Measurements from ENCODE around the gene GSG1L.
A peak's percentile ranks its signal among the peaks of the same experiment; 100 is the strongest.
"Not testable (repeated sequence)": the region's sequence is repeated elsewhere in the genome, so short reads cannot be mapped to it uniquely, and the experiment has no call there.

The GSG1L gene

DNA sequence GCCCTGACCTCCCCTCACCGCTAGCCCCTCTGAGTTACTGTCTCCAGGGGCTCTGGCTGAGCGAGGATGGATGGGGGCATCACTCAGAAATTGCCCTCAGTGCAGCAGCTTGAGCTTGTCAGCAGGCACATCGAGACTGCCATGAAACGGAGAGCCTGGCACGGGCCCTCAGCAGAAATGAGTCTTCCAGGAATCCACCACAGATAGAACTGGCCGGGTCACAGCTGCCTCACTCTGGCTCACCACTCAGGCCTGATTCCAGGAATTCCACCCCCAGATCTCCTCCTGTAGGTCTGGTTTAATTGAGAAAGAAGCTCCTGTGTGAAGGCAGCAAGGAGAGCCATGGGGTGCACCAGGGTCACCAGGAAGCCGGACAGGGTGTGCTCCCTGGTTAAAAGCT lies 85.5 kb downstream of the GSG1L start:
- DNase-seq: no peak

DNA sequence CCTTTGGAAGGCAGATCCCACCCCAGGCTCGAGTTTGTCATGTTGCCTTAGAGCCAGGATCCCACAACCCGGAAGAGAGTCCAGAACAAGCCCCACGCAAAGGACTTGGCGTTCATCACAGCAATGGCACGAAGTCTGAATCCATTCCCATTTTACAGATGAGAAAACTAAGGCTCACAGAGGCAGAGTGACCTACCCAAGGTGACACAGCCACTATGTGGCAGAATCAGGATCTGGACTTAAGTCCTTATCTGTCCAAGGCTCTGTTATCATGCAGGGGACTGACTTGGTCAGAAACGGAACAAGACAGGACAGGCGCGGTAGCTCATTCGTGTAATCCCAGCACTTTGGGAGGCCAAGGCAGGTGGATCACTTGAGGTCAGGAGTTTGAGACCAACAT lies 86.5 kb downstream of the GSG1L start:
- no peak for DNase-seq

DNA sequence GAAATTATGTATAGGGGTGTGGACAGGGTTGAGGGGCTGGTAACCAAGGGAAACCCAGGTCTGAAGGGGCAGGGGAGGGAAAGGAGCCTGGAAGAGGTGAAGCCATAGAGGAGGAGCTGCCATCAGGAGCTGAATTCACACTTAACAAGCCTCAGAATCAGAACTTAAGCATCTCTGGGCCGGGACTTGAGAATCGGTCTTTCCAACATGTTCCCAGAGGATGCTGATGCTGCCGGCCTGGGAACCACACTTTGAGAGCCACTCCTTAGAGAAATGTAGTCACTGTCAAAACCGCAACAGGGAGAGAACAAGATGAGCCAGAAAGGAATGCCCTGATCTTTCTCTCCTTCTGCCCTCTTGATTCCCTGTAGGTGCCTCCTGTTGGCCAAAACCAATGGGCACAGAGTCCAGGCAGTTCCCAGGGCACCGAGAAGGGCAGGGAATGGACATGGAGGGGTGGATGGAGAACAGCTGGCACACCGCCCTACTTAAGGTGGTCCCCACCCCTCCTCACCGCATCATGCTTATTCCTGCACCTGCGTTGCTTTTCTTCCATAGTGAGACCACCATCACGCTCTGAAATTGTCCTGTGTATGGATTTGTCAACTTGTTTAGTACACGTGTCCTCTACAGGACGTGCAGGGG lies 88.5 kb downstream of the GSG1L start:
- no peak for DNase-seq

DNA sequence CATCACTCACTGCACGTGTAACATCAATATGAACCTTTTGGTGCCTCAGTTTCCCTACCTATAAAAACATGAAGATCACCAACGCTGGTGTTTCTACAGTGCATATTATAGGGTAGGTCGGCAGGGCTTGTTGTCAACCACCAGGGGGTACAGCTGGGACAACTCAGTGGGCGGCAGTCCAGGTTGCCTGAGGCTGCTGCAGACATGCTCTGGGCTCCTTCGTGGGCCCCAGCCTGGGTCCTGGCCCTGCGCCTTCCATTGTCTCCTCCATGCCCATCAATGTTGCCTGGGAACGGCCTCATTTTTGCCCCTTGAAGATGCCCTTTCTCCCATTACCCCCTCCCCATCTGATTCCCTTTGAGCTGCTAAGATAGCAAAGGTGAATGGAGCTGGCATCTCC lies 89.8 kb downstream of the GSG1L start:
- DNase-seq: no peak

DNA sequence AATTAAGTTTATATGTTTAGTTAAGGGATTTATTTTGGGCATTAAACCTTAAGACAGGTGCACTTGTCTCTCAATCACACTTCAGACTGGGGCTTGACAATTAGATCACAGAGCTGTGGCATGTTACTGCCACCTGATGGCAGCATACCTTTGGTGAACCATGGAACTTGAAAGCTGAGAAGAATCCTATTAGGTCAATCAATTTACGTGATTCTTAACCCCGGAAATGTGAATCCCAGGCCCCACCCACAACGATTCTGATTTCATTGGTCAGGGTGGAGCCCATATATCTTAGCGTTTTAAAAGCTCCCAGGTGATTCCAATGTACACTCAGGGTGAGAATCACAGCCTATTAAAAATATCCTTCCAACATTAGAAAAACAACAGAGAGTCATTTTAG lies 91.0 kb downstream of the GSG1L start:
- peak; percentile 54 for DNase-seq

DNA sequence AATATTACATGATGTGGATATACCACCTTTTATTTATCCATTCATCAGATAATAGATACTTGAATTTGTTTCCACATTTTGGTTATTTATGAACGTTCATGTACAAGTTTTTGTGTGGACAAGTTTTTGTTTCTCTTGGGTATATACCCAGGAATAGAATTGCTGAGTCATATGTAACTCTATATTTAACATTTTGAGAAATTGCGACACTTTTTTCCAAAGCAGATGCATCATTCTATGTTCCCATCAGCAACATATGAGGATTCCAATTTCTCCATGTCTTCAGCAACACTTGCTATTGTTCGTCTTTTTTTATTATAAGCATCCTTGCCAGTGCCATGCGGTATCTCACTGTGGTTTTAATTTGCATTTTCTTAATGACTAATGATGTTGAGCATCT lies 93.9 kb downstream of the GSG1L start:
- no peak for DNase-seq

DNA sequence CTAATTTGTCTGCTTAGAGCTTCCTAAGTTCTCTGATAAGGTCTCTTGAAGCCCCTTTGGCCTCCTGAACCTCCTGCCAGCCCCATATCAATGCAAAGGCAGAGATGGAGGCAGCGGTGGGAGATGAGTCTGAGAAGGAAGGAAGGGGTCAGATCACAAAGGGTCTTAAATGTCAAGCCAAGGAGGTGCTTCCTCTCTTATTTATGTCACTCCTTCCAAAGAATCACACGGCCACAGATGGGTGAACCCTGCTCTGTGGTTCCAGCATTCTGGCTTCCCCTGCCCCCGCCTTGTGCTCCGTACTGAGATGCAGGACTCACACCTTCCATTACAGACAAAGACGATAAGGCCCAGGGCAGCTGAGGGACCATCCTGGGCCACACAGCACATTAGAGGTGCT lies 96.3 kb downstream of the GSG1L start:
- no peak for DNase-seq

DNA sequence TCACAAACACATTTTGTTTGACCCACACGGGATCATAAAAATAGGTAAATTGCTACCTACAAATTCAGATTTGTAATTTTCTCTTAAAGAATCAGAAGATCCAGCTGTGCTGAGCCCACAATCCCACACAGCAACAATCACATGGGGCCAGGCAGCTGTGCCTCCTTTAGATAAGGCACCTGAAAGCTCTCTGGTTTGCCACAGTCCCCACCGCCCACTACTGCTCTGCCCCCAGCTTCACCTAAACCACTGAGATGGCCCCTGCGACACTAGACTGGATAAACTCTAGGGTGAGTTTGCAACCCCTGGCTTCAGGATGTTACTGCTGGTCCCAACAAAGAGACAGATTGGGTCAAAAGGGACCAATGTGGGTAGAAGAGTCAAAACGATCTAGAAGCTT lies 96.8 kb downstream of the GSG1L start:
- no peak for DNase-seq

DNA sequence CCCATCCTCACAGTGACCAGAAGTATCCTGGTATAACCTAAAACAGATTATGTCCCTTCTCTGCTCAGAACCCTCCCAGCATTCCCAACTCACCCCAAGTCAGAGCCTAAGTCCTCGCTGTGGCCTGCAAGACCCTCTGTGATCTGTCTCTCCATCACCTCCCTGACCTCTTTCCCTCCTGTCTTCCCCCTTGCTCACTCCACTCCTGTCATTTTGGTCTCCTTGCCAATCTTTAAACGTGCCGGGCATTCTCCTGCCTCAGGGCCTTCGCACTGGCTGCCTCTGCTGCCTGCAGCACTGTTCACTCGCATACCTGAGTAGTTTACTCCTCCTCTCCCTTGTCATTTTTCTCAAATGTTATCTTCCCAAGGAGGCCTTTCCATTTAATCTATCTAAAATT lies 97.7 kb downstream of the GSG1L start:
- DNase-seq: no peak

DNA sequence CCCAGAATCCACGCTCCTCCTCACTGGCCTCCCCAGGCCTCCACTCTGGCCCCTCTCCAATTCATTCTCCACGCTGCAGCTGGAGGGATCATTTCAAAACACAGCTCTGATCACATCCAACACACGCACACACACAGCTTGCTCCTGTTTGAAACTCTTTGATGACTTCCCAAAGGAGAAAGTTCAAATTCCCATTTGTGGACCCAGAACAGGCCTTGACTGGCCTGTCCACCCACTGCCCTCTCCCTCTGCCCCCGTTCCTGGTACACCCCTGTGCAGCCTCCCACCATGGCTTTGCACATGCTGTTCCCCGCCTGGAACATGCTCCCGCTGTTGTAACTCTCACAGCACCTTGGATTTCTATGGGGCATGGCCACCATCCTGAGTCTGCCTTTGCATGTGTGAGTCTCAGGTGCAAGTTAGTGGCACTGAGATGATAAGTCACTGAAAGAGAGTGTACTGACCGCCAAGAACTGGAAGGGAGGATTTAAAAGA lies 100.0 kb downstream of the GSG1L start:
- no peak for DNase-seq

DNA sequence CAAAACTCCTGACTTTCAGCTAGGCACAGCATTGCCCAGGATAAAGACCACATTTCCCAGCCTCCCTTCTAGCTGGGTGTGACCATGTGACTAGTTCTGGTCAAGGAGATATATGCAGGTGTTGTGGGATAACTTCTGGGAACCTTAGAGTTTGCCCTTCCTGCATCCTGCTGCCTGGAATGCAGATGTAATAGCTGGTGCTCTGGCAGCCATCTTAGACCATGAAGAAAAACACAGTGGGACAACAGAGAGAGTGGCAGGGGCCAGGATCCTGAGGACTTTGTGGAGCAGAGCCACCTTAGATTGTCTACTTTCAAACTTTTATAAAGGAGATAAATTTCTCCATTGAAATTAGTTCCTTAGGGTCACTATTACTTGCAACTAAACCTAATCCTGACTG lies 101.3 kb downstream of the GSG1L start:
- DNase-seq: no peak

DNA sequence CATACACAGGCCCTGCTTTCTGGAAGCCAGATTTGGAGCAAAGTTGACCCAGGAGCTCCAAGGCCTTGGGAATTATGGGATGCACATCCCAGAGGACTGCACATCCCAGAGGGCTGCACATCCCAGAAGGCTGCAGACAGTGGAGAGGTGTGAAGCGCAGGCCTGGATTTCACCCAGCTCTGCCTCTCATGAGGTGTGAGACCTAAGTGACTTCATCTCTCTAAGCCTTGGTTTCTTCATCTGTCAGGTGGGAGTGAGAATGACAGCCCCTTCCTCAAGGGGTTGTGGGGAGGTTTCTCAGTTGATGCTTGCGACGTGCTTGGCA lies 102.3 kb downstream of the GSG1L start:
- no peak for DNase-seq

DNA sequence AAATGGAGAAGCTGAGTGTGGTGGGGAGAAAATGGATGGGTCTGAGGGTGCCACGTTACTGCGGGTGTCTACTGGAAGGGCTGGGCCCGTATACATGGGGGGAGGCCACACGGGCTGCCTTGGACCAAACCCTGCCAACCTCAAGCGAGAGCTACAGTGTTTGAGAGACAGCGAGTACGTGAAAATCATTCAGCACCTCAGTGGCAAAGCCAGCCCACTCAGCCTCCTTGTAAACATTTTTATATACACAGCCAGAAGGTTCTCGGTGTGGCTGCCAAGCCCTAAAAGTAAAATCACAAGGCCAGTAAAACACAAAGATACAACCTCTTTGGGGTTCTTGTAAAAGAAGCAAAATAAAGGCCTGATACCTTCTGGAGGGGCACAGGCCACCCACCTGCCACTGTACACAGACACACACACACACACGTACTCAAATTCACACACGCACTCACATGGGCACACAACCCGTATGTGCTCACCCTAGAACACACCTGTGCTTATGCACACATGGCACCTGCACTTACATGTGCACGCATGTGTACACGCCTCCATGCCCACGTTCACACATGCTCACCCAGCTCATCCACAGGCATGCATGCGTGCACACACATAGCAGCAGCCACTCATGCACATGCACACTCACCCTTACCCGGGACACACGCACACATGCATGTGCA lies 102.8 kb downstream of the GSG1L start:
- DNase-seq: no peak

DNA sequence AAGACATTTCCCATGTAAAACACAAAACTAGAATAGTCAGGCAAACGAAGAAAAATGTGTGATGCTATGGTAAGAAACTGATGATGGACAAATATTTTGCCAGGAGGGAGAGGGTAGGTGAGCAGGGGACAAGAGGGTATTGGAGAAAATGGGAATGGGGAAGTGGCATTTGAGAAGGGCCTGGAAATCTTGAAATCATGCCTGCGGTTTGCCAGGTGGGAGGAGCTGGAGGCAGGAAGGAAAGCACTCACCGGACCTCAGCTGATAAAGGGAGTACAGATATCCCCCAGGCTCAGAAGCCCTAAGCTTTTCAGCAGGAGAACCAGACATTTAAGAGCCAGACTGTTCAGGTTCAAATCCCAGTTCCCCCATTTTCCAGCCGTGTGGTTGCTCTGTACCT lies 103.6 kb downstream of the GSG1L start:
- DNase-seq: no peak

DNA sequence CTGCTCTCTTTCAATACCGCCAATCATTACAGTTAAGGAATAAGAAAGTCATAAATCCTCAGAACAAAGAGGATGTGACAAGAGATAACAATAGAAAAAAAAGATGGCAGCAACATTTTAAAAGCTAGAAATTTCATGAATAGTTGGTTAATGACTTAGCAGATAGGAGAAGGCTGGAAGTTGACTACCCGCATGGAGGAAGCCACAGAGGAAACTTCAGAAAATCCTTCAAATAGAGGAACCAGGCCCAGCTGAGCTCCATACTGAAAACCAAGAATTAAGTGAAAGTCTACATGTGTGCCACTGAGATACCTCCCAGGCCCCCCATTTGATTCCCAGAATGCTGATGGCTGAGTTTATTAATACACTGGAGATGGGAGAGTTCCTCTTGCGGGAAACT lies 109.3 kb downstream of the GSG1L start:
- DNase-seq: no peak

DNA sequence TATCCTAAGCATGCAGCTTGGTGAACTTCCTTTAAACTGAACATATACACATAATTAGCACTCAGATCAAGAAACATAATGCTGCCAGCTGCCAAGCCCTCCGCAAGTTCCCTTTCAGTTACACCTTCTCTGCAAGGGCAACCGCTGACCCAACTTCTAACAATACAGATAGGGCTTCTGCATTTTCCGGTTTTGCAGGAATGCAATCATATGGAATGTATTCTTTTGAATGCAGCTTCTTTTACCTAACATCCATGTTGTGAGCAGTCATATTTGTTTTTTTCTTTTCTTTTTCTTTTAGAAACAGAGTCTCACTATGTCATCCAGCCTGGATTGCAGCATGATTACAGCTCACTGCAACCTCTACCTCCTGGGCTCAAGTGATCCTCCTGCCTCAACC lies 110.7 kb downstream of the GSG1L start:
- DNase-seq: no peak

DNA sequence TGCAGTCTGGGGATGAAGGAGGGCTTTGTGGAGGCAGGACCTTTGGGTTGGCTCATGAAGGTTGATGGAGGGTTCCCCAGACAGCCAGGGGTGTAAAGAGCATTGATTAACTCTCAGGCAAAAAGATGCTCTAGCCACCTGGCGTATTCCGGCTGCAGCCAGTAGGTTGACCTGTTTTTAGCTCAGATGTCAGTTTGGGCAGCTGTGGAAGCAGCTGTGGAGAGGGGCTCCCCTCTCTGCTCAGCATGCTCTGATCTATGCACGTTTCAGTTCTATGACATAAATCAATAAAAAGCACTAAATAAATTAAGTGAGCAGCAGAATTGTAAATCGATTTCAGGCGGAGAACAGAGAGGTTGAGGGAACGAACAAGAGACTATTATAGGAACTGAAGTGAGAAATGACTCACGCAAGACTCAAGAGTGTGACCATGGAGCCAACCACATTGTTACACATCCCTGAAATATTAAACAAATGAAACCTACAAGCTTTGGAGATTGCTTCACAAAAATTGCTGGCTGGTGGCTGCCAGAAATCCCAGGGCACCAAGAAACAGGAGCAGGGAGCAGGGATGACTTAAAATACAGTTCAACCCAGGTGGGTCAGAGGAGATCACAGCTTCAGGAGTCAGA lies 111.9 kb downstream of the GSG1L start:
- DNase-seq: no peak

DNA sequence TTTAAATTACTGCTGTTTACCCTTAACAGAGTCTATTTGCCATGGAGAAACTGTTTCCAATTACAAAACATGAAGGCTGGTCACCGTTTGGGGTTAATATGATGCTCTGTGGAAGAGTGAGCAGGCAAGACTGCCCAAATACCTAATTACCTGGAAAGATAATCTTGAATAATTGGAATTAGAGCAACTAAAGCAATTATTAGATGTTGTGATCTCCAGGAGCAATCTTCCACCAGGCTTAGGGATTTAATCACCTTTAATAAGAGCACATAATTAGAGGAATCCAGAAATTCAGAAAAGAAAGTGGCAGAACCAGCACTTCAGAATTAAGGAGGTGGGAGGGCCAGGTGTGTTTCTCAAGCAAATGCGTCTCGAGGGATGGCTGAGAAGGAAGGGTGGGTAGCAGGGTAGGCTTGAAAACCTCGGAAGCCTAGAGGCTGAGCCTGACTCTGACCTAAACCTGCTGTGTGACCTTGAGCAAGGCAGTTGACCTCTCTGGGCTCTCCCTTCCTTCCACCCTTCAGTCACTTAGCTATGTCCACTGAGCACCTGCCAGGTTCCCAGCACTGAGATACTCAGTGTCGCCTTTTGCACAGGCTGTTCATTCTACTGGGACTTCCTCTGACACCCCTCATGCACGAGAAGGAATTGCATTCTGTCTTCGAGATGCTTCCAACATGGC lies 113.2 kb downstream of the GSG1L start:
- no peak for DNase-seq

DNA sequence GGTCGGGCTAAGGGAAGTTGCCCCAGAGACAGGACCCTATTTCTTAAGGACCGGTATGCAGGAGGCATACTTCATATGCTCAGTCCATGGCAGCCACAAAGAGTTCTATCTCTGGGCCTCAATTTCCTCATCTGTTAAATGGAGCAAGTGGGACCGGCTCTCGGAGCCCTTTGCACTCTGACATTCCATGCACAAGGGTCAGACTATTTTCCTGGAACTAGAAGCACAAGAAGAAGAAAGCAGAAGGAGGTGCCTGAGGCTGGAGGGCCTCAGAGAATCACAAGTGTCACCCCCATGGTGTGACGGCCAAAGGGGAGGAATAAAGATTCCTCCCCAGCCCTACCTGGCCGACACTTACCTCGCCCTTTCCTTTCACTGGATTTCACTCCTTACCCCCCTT lies 115.8 kb downstream of the GSG1L start:
- DNase-seq: no peak

DNA sequence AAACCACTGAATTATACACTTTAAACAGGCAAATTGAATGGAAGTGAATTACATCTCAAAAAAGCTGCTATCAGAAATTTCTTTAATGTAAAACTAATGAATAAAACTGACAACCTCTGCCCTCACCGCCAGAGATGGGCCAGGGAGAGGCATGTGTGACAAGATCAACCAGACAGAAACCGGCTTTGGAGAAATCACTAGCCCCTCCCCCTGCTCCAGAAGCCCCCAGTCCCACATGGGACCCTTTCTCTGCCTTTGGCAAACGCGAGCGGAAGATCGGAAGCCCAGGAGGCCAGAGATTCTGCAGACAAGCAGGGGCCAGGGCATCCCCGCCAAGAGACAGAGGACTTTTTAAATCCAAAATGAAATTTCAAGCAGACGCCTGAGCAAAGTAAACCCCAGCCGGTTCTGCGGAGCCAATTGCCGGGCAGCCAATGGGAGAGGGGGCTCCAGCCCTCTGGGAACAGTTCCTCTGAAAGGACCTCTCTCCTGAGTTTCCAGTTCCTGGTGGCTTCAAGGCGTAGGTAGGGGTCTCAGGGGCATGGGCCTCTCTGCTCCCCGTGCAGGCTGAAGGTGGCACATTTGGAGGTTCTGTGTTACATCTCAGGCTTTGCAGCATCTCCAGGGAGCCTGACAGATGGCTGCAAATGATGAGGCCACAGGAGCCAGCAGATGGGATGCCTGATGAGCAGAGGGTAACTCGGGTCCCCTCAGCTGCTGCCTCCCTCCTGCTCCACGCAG lies 118.1 kb downstream of the GSG1L start:
- DNase-seq: no peak

DNA sequence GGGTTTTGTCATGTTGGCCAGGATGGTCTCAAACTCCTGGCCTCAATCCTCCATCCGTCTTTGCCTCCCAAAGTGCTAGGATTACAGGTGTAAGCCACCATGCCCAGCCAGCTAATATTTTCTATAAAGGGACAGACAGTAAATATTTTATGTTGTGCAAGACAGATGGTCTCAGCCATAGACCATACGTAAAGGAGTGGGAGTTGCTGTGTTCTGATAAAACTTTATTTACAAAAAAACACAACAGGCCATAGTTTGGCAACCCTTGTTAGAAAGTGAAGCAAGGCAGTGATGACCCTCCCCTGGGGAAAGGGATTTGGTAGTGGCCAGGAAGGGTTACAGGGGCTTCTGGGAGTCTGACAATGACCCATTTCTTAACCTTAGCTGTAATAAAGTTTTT lies 119.7 kb downstream of the GSG1L start:
- no peak for DNase-seq

DNA sequence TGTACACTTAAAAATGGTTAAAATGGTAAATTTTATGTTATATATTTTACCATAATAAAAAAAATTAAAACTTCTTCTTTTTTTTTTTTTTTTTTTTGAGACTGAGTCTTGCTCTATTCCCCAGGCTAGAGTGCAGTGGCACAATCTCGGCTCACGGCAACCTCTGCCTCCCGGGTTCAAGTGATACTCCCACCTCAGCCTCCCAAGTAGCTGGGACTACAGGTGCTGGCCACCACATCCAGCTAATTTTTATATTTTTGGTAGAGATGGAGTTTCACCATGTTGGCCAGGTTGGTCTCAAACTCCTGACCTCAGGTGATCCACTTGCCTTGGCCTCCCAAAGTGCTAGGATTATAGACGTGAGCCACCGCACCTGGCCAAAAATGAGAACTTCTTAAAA lies 121.4 kb downstream of the GSG1L start:
- not testable (repeated sequence) for DNase-seq

DNA sequence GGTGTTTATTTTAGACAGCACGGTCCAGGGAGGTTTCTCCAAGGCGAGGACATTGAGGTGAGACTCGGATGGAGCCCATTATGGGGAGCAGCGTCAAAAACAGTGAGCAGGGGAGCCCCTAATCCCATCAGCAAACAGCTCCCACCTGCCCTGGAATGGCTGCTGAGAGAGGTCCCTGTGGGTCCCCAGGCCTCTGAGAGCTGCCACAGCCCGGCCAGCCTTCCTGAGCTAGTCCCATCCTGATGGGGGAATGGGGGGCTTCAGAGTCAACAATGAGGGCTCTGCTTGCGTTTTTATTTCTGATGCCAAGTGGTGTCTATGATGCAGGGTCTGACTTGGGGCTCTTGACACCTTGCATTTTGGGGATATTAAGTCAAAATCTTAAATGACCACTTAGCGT lies 128.4 kb downstream of the GSG1L start:
- no peak for DNase-seq
